GM19239 (cell line): ENCODE measurements around the gene GPR78.

Source experiments
- DNase-seq: peaks from one replicate; pipeline ENCODE4 v3.0.0; 2011; ENCODE audit warnings: low spot score; ENCODE audit not compliant: insufficient read length
- FAIRE-seq: peaks from 2 replicates; lab custom pipeline; 2011; peaks lifted over from hg19 to GRCh38; lab: Jason Lieb, UNC

The GPR78 gene, protein sequence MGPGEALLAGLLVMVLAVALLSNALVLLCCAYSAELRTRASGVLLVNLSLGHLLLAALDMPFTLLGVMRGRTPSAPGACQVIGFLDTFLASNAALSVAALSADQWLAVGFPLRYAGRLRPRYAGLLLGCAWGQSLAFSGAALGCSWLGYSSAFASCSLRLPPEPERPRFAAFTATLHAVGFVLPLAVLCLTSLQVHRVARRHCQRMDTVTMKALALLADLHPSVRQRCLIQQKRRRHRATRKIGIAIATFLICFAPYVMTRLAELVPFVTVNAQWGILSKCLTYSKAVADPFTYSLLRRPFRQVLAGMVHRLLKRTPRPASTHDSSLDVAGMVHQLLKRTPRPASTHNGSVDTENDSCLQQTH

DNA sequence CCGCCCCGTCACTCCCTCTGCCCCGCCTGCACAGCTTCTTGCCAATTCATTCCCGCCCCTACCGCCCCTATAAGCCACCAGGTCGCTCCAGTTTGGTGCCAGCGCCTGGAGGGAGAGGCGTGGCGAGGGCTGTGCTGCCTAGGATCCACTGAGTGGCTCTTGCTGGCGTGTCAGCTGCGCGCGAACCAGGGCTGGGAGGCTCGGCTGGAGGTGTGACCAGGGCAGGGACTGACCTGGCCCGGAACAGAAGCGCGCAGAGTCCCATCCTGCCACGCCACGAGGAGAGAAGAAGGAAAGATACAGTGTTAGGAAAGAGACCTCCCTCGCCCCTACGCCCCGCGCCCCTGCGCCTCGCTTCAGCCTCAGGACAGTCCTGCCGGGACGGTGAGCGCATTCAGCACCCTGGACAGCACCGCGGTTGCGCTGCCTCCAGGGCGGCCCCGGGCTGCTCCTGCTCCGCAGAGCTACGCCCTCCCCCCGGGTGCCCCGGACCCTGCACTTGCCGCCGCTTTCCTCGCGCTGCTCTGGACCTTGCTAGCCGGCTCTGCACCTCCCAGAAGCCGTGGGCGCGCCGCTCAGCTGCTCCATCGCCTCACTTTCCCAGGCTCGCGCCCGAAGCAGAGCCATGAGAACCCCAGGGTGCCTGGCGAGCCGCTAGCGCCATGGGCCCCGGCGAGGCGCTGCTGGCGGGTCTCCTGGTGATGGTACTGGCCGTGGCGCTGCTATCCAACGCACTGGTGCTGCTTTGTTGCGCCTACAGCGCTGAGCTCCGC is at the start of gene GPR78:
GPR78 (plus strand) TSS at position 72 of the 773 bp plus-strand sequence; CDS start at position 663, 591 bp downstream.
- DNase-seq (peak; percentile 54), FAIRE-seq (no peak)

DNA sequence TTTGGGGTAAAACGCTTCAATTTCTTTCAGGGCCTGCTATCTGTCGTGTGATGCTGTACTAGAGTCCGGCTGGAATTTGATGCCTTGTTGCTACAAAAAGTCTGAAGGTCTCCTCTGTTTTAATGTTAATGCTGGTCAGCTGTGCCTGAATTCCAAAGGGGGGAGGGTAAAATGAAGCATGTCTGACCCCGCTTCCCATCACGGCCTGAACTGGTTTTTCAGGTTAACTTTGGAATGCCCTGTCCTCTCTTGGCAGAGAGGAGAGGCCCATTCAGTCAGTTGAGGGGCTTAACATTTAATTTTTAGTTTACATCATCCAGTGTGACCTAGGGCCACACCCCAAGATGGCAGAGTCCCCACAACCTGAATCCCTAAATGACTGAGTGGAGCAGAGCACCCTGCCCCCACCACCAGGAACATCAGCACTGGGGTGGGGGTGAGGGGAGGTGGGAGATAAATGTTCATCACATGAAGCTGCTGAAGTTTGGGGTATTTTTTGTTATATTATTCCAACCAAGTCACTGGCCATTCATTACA is 47.9 kb upstream of the GPR78 start:
- no peak for FAIRE-seq
- DNase-seq: no peak

GRCh38 chr4:8533274-8533865 is 46.8 kb upstream of the GPR78 start:
- DNase-seq (peak; percentile 35), FAIRE-seq (no peak)

DNA sequence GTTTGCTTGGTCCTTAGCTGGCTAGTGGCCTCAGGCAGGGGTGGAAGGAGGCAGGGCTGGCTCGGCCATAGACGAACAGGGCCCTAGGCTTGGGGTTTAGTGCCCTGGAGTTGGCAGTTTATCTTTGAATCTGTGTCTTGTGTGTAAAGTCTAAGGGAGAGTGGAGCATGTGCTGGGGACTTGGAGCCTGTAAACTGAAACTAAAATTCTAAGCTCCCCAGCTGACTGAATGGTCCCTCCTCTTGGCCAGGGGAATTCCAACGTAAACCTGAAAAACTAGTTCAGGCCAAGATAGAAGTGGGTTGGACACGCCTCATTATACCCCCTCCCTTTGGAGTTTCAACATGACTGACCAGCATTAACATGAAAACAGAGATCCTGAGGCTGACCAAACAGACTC is 46.1 kb upstream of the GPR78 start:
- FAIRE-seq: peak; percentile 39

GRCh38 chr4:8534611-8535010 is 45.6 kb upstream of the GPR78 start:
- DNase-seq: no peak
- FAIRE-seq: no peak

More for the DNA sequence above, 46.1 kb upstream of the GPR78 start:
- DNase-seq: no peak

GRCh38 chr4:8536467-8536866 is 43.7 kb upstream of the GPR78 start:
- DNase-seq (no peak), FAIRE-seq (no peak)

DNA sequence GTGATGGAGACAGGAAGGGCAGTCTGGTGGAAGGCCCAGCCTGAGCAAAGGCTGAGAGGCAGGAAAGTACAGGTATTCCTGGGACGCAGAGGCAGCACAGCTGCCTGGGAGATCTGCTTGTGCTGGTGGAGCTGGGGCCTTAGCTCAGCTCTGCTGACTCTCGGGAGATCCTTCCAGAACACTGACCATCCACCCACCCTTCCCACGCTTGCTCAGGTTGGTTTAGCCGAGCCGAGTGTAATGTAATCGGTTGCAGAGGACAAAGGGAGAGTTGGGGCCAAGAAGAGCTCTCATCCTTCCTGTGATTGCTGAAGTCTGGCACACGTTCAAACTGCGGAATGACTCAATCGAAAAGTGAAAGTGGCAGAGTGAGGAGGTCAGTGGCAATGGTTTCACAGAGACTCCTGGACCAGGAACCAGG is 43.1 kb upstream of the GPR78 start:
- DNase-seq (peak; percentile 28), FAIRE-seq (peak; percentile 81)

- no peak for FAIRE-seq
These were observed 42.0 kb upstream of the GPR78 start for GRCh38 chr4:8538076-8538702.

DNA sequence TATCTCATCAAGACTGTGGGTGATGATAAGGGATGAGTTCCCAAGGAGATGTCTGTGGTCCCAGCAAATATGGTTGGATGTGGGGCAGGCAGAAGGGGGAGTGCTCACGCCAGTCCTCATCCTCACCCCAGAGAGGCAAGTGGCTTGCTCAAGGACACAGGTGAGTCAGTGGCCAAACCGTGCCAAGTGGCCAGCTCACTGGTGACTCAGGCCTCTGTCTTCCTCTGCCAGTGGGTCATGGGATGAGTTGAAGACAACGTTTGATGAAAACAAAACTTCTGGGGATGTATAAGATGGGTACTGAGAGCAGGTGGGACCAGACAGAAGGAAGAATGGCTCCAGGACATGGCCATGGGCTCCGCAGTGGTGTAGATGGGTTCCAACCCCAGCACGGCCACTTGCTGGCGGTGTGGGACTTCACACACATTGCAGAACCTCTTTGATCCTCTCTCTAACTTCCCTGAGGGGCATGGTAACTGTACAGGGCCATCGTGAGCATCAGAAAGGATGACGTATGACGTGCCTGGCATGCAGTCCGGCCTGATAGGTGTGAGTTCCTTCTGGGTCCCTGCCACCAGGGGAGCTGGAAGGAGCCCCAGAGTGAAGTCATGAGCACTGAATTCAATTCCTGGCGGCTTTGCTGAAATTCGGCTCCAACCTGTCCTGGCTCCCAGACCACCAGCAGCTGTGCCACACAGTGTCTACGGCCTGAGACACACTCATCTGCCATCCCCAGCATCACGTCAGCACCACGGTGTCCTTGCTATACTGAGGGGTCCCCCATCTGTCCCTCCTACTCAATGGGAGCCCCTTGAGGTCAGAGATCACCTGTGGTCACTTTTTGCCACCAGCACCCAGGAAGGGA is 41.3 kb upstream of the GPR78 start:
- no peak for DNase-seq
- FAIRE-seq: no peak

More at GRCh38 chr4:8538076-8538702, 42.0 kb upstream of the GPR78 start:
- no peak for DNase-seq

DNA sequence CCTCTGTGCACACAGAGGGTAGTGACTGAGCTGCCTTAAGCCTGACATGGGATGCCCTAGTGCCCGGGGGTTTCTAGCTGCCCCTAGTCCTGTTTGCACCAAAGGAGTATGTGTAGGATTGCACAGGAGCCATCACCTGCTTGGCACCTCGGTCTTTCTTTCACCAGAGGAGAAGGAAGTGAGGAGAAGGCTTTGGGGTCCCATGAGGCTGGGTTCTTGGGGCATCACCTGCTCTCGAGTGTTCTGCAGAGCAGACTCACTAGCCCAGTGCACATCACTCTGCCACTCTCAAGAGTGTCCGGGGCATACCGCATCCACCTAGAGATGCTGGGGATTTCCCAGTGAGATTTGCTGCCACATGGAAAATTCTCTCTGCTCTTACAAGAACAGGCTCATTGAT is 40.5 kb upstream of the GPR78 start:
- FAIRE-seq (no peak), DNase-seq (no peak)

- DNase-seq: no peak
- FAIRE-seq: no peak
These were observed 40.1 kb upstream of the GPR78 start for GRCh38 chr4:8540072-8540471.

GRCh38 chr4:8540586-8540985 is 39.6 kb upstream of the GPR78 start:
- no peak for FAIRE-seq

DNA sequence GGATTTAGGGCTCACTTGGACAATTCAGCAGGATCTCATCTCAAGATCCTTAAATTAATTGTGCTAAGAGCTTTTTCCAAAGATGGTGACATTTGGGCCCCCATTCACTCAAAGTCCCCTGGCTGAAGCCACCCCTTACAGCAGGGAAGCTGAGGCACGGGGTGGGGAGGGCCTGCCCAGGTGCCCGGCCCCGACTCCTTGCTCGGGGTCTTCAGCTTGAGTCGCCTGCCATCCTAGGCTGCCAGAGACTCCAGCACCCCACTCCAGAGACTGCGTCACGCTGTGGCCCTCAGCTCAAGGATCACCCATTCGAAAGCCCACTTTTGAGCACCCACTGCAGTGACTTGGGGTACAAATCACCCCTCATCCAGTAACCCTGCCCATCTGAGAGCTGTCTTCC is 39.2 kb upstream of the GPR78 start:
- no peak for FAIRE-seq

More at GRCh38 chr4:8540586-8540985, 39.6 kb upstream of the GPR78 start:
- no peak for DNase-seq

DNA sequence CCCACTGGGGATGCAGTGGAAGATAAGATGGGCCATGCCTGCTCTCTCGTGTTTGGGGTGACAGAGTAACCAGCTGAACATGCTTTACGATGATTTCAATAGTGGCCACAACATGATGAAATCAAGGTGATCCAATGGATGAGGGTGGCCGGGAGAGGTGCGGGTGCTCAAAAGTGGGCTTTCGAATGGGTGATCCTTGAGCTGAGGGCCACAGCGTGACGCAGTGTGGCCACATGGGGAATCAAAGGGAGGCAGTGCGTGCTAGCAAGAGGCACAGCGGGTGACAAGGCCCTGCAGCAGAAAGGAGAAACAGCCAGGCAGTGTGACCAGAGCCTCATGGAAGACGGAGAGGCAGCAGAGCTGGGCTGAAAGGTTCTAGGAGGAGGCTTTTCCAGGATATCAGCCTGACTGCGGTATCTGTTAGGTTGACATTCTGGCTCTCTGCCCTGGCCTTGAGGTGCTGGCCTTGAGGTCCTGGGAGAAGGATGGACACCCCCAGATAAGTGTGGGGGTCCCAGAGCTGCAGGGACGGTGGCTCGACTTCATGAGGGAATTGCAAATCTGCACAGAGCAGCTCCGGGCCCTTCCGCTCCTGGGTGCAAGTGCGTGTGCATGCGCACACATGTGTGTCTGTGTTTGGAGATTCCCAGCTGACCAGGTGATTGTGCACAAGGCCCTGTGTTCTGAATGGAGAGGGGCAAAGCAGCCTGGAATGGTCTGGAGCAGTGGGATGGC is 38.0 kb upstream of the GPR78 start:
- FAIRE-seq (no peak), DNase-seq (no peak)

More for the DNA sequence above, 39.2 kb upstream of the GPR78 start:
- DNase-seq: no peak

DNA sequence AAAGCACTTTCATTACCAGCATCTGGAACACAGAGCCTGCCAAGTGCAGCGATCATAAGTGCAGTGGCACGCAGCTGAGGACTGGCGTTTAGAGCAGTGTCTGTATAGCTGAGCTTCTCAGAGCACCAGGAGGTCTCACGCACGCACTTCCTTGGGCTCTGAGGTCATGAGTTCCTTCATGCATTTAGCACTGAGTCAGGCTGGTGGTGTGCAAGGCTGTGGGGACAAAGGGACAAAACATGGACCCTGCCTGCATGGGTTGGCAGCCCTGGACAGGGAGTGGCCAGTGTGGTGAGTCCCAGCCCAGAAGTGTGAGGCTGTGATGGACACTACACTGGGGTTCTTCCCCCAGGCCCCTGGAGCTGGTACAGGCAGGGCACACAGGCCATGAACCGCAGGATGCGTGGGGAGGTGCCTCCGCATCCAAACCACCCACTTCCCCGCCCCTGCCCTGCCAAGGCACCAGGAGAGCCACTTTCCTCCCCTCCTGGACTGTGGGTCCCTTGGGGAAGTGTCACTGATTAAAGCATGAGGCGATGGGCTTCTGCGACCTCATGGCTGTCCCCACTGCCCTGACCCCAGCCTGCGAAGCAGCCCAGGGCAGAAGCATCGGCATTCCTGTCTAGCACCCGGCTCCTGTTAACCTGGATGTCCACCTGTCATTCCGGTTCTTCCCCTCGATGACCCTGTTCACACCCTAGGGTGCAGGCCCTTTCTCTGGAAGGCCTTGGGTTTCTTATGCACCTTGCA is 37.2 kb upstream of the GPR78 start:
- DNase-seq (no peak), FAIRE-seq (no peak)

GRCh38 chr4:8543623-8544022 is 36.6 kb upstream of the GPR78 start:
- no peak for DNase-seq
- no peak for FAIRE-seq

DNA sequence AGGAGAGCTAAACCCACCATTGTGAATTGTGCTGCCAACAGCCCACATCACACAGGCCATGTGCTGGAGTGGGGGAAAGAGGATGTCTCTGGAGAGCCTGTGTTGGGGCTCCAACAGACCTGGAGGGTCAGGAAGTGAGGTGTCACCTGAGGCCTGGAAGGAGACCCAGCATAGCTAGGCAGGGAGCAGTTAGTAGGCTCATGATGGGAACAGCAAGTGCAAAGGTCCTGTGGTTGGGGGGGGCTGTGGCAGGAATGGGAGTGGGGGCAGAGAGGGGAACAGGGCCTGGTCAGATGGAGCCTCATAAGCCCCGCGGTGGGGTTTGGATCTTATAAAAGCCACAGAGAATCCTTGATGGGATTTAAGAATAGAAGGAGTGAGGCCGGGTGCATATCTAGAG is 35.9 kb upstream of the GPR78 start:
- no peak for FAIRE-seq
- DNase-seq: no peak
